ENCODE measurements around the gene DTL. TPM values are rescaled to one million over a fixed set of nuclear protein-coding genes. Genes with fewer than 3 reads are reported as not detected.

DTL gene
- total RNA-seq, 3 donors from 2014 or later (not counting 1 experiment from before 2014, with no cell fraction given) = 1.1 to 4.0 (median 3.3) TPM

DNA sequence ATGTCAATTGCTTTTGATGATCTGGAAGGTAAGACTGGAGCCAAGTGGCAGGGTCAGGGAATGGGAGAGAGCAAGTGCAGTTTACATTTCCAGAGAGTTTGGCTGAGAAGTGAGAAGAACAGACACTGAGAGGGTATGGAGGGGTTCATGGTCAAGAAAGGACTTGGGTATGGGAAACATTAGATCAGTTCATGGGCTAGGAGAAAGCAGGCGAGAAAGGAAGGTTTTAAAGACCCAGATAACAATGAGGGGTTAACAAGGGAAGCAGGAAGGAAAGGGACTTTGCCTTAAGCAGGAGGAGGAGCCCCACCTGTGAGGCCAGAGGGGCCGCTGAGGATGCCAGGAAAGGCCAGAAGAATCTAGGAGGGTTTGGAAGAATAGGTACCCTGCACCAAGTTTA lies 78.2 kb downstream of the DTL start:
- 100% methylated on average over 2 of the region's 2 CpGs for WGBS (ENCODE audit: insufficient coverage)
- no peaks in the 10 kb centered on the region for H3K27me3 Mint-ChIP-seq (ENCODE audit: low read depth in 2 of 2)
- Histone ChIP-seq H3K9me3 (ENCODE audit: control insufficient read depth, insufficient read depth, low read length) (no peaks in the 10 kb centered on the region), H3K27ac (ENCODE audit: low read length) (no peak overlapping the region), H3K4me3 (ENCODE audit: low read length) (no peak overlapping the region), H3K27me3 (ENCODE audit: control insufficient read depth, insufficient read depth, low read length) (no peaks in the 10 kb centered on the region), H3K4me1 (ENCODE audit: control insufficient read depth, insufficient read depth, low read length) (peaks cover 3% of the 10 kb centered on the region), H3K36me3 (ENCODE audit: control insufficient read depth, insufficient read depth, low read length) (no peaks in the 10 kb centered on the region)
- H3K4me1 Mint-ChIP-seq = peaks cover 6 to 7% of the 10 kb centered on the region in 2 donors
- intact Hi-C loops (cut with micrococcal nuclease) = no loop called here
- DNase-seq = no peak
- no peaks in the 10 kb centered on the region for H3K9me3 Mint-ChIP-seq
- H3K4me3 Mint-ChIP-seq = no peak overlapping the region
- TF ChIP-seq, protein P1, sequence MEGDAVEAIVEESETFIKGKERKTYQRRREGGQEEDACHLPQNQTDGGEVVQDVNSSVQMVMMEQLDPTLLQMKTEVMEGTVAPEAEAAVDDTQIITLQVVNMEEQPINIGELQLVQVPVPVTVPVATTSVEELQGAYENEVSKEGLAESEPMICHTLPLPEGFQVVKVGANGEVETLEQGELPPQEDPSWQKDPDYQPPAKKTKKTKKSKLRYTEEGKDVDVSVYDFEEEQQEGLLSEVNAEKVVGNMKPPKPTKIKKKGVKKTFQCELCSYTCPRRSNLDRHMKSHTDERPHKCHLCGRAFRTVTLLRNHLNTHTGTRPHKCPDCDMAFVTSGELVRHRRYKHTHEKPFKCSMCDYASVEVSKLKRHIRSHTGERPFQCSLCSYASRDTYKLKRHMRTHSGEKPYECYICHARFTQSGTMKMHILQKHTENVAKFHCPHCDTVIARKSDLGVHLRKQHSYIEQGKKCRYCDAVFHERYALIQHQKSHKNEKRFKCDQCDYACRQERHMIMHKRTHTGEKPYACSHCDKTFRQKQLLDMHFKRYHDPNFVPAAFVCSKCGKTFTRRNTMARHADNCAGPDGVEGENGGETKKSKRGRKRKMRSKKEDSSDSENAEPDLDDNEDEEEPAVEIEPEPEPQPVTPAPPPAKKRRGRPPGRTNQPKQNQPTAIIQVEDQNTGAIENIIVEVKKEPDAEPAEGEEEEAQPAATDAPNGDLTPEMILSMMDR (IDR thresholded peaks at IDR 0.05) = no peak
- ATAC-seq = no peak
- H3K36me3 Mint-ChIP-seq = no peaks in the 10 kb centered on the region
- H3K27ac Mint-ChIP-seq = no peak overlapping the region

DNA sequence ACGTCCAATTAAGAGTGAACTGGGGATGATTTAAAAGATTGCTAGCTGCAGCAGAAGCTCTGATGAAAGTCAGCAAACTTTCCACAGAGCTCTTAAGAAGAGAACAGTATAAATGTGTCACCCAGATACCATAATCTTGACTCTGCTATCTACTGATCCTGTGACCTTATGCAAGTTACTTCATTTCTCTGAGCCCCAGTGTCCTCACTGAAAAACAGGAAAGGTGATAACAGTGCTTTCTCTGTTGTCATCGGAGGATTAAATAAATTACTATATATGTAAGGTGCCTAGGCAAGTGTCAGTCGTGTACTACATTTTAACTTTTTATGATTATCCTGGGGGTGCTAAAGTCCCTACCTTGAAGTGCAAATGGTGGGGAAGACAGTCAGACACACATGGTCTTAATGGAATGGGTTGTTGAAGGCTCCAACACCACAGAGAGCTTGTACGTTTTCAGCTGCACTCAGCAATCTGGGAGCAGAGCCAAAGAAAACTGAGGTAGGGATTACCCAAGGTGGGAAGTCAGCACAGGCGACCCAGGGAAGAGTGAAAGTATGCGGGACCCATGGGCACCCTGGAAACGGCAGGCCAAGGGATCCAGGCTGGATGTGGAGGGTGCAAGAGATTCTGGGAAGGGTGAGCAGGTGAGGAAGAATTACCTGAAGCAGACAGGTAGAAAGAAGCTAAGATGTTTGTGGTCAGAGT lies 82.8 kb downstream of the DTL start:
- no peak overlapping the region for H3K27ac ChIP-seq (ENCODE audit: low read length)
- WGBS (ENCODE audit: insufficient coverage) = 90% methylated on average over 6 of the region's 7 CpGs
- Mint-ChIP-seq H3K4me3 (no peak overlapping the region), H3K27ac (peak overlapping the region in 1 of 2 donors; percentile 63), H3K36me3 (no peaks in the 10 kb centered on the region), H3K9me3 (no peaks in the 10 kb centered on the region), H3K27me3 (ENCODE audit: low read depth in 2 of 2) (no peaks in the 10 kb centered on the region), H3K4me1 (peaks cover 12 to 13% of the 10 kb centered on the region in 2 donors)
- H3K27me3 ChIP-seq (ENCODE audit: control insufficient read depth, insufficient read depth, low read length) = no peaks in the 10 kb centered on the region
- no peak overlapping the region for H3K4me3 ChIP-seq (ENCODE audit: low read length)
- DNase-seq (no peak), ATAC-seq (peak in 1 of 3 donors; percentile 71)
- TF ChIP-seq, protein P1 (IDR thresholded peaks at IDR 0.05) = no peak
- intact Hi-C loops (cut with micrococcal nuclease) = no loop called here
- no peaks in the 10 kb centered on the region for H3K9me3 ChIP-seq (ENCODE audit: control insufficient read depth, insufficient read depth, low read length)
- H3K4me1 ChIP-seq (ENCODE audit: control insufficient read depth, insufficient read depth, low read length) = peaks cover 11% of the 10 kb centered on the region
- no peaks in the 10 kb centered on the region for H3K36me3 ChIP-seq (ENCODE audit: control insufficient read depth, insufficient read depth, low read length)

DNA sequence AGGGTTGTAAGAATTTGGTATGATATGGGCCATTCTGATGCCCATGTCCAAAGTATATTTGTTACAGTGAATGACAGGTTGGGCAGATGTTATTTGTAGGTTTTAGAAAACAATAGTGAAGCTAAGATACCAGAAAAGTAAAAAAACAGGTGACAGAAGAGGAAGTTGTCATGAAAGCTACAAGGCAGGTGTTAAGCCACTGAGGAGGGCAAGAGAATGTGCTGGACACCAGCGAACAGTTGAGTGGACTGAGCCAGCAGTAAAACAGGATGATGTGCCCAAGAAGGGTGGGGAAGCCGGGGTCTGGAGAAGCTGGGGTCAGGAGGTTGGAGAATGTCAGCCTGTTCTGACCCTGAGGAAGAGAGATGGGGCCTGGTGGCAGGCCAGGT lies 83.3 kb downstream of the DTL start:
- Histone ChIP-seq H3K9me3 (ENCODE audit: control insufficient read depth, insufficient read depth, low read length) (no peaks in the 10 kb centered on the region), H3K36me3 (ENCODE audit: control insufficient read depth, insufficient read depth, low read length) (no peaks in the 10 kb centered on the region), H3K27me3 (ENCODE audit: control insufficient read depth, insufficient read depth, low read length) (no peaks in the 10 kb centered on the region), H3K4me3 (ENCODE audit: low read length) (no peak overlapping the region), H3K27ac (ENCODE audit: low read length) (no peak overlapping the region), H3K4me1 (ENCODE audit: control insufficient read depth, insufficient read depth, low read length) (peaks cover 11% of the 10 kb centered on the region)
- TF ChIP-seq, protein P1 (IDR thresholded peaks at IDR 0.05) = no peak
- Mint-ChIP-seq H3K36me3 (no peaks in the 10 kb centered on the region), H3K4me3 (no peak overlapping the region), H3K9me3 (no peaks in the 10 kb centered on the region), H3K27me3 (ENCODE audit: low read depth in 2 of 2) (no peaks in the 10 kb centered on the region), H3K4me1 (peaks cover 12 to 13% of the 10 kb centered on the region in 2 donors), H3K27ac (peak overlapping the region in 1 of 2 donors; percentile 63)
- 64% methylated on average over 2 of the region's 2 CpGs for WGBS (ENCODE audit: insufficient coverage)
- ATAC-seq (no peak), DNase-seq (no peak)
- intact Hi-C loops (cut with micrococcal nuclease) = no loop called here

DNA sequence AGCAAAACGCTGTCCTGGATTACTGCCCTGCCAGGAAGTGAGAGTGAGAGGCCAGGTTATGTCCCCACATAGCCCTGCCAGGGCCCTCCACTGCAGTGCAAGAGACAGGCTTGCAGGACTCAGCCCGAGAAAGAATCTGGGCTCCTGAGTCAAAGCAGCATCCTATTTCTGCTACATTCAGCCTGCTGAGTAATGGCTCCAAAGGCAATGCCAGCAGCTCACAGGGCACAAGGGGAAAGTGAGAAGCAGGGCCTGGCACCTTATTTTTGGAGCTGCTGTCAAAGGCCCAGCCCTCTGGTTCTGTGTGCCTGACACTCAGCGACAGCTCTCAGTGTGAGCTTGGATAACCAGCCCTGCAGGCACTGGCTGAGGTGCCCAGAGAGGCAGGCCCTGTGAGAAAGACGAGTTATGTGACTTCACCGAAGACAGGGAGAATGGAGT lies 83.9 kb downstream of the DTL start:
- H3K36me3 ChIP-seq (ENCODE audit: control insufficient read depth, insufficient read depth, low read length) = no peaks in the 10 kb centered on the region
- H3K27me3 ChIP-seq (ENCODE audit: control insufficient read depth, insufficient read depth, low read length) = no peaks in the 10 kb centered on the region
- ATAC-seq (no peak), DNase-seq (no peak)
- Mint-ChIP-seq H3K4me1 (peaks cover 12 to 13% of the 10 kb centered on the region in 2 donors), H3K9me3 (no peaks in the 10 kb centered on the region), H3K4me3 (no peak overlapping the region), H3K36me3 (no peaks in the 10 kb centered on the region), H3K27ac (peak overlapping the region in 1 of 2 donors; percentile 63), H3K27me3 (ENCODE audit: low read depth in 2 of 2) (no peaks in the 10 kb centered on the region)
- intact Hi-C loops (cut with micrococcal nuclease) = no loop called here
- 91% methylated on average over 5 of the region's 5 CpGs for WGBS (ENCODE audit: insufficient coverage)
- H3K9me3 ChIP-seq (ENCODE audit: control insufficient read depth, insufficient read depth, low read length) = no peaks in the 10 kb centered on the region
- H3K4me1 ChIP-seq (ENCODE audit: control insufficient read depth, insufficient read depth, low read length) = peaks cover 11% of the 10 kb centered on the region
- TF ChIP-seq, protein P1 (IDR thresholded peaks at IDR 0.05) = no peak
- no peak overlapping the region for H3K4me3 ChIP-seq (ENCODE audit: low read length)
- H3K27ac ChIP-seq (ENCODE audit: low read length) = no peak overlapping the region
